Fibroblast of villous mesenchyme (primary cell): ENCODE results near the gene TTF2. TPM values are rescaled to one million over a fixed set of nuclear protein-coding genes. Genes with fewer than 3 reads are reported as not detected.
"Not testable (repeated sequence)": the region's sequence is repeated elsewhere in the genome, so short reads cannot be mapped to it uniquely, and the experiment has no call there.

Experiments used
- DNase-seq: peaks from one replicate; pipeline ENCODE4 v3.0.0-alpha.2; 2010; ENCODE audit warnings: low read depth
- H3K4me3 ChIP-seq: 2 replicates; pipeline ENCODE4 v1.5.1; 2011; ENCODE audit warnings: low read depth, mild to moderate bottlenecking, low read length
- total RNA-seq: library from RNA; depleted of rRNA; stranded (reverse); fragments of >200 nt; gene quantifications from 2 replicates; pipeline ENCODE4 v1.2.3, GENCODE V29; 2012
- TF ChIP-seq, protein P1 (sequence below): IDR thresholded peaks from 2 replicates; pipeline ENCODE4 v1.5.1; 2012; ENCODE audit warnings: low read depth, mild to moderate bottlenecking, low read length; ENCODE audit not compliant: insufficient read depth

Gene TTF2
- total RNA-seq, 1 donor: 21.2 TPM

DNA sequence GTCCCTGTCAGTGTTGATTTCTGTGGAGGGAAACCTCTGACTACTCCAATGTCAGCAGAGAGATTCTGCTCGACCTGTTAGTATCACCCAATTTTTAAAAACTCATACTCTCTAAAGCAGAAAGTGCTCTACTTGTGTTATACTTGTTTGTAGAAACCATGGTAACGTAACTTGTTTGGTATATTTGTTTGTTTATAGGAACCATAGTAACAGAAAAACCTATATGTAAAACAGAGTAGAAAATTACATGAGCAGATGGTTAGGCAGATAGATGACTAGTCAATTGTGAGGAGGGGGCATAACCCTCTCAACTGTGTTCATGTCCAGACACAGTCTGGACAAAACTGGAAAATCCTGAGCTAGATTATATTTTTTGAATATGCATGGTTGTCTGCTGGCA, 54.8 kb downstream of the TTF2 start:
- no peak overlapping the region for H3K4me3 ChIP-seq
- TF ChIP-seq, protein P1, sequence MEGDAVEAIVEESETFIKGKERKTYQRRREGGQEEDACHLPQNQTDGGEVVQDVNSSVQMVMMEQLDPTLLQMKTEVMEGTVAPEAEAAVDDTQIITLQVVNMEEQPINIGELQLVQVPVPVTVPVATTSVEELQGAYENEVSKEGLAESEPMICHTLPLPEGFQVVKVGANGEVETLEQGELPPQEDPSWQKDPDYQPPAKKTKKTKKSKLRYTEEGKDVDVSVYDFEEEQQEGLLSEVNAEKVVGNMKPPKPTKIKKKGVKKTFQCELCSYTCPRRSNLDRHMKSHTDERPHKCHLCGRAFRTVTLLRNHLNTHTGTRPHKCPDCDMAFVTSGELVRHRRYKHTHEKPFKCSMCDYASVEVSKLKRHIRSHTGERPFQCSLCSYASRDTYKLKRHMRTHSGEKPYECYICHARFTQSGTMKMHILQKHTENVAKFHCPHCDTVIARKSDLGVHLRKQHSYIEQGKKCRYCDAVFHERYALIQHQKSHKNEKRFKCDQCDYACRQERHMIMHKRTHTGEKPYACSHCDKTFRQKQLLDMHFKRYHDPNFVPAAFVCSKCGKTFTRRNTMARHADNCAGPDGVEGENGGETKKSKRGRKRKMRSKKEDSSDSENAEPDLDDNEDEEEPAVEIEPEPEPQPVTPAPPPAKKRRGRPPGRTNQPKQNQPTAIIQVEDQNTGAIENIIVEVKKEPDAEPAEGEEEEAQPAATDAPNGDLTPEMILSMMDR: no peak
- no peak for DNase-seq

DNA sequence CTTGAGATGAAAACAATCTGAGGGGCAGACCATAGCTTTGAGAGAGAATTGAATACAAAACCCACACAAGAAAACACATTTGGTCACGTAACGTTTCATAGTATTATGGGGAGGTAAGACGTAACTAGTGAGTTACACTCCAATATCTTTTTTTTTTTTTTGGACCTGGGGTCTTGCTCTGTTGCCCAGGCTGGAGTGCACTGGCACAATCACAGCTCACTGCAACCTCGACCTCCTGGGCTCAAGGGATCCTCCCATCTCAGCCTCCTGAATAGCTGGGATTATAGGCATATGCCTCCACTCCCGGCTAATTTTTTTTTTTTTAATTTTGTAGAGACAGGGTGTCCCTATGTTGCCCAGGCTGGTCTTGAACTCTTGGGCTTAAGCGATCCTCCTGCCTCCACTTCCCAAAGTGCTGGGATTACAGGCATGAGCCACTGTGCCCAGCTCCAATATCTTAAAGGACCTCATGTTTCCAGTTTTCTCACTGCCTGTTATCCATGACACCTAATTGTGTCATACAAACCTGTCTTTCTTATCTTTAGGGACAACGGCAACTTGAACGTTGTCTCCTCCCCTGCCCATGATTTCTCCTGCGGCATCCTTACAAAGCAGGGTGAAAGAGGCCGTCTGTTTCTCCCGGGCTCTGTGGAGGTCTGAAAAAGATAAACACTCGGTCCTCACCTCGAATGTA, 56.1 kb downstream of the TTF2 start:
- DNase-seq: no peak
- TF ChIP-seq, protein P1: no peak

DNA sequence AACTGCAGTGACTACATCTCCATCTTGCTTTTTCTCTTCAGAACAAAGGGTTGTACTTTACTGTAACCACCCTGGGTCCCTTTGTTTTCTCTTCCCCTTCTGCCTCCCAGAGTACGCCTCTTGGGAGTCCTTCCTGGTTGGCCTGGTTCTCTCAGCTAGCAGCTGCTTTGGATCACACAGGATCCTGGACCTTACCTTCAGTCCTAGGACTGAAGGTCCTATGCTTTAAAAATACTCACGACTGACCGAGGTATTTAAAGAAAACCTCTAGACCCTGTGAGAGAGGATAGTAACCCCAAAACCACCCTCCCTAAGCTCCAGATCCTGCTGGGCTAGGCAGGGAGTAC, 56.6 kb downstream of the TTF2 start:
- H3K4me3 ChIP-seq: no peak overlapping the region
- no peak for DNase-seq
- TF ChIP-seq, protein P1: no peak

More for the DNA sequence above, 56.1 kb downstream of the TTF2 start:
- no peak overlapping the region for H3K4me3 ChIP-seq

GRCh38 chr1:117117697-117118096, 57.6 kb downstream of the TTF2 start:
- H3K4me3 ChIP-seq: no peak overlapping the region
- DNase-seq: no peak
- TF ChIP-seq, protein P1: no peak

- no peak overlapping the region for H3K4me3 ChIP-seq
- DNase-seq: no peak
- TF ChIP-seq, protein P1: no peak
These were observed 58.0 kb downstream of the TTF2 start for GRCh38 chr1:117118137-117118536.

- DNase-seq, H3K4me3 ChIP-seq: not testable (repeated sequence)
These were observed 59.0 kb downstream of the TTF2 start for GRCh38 chr1:117119144-117119543.

DNA sequence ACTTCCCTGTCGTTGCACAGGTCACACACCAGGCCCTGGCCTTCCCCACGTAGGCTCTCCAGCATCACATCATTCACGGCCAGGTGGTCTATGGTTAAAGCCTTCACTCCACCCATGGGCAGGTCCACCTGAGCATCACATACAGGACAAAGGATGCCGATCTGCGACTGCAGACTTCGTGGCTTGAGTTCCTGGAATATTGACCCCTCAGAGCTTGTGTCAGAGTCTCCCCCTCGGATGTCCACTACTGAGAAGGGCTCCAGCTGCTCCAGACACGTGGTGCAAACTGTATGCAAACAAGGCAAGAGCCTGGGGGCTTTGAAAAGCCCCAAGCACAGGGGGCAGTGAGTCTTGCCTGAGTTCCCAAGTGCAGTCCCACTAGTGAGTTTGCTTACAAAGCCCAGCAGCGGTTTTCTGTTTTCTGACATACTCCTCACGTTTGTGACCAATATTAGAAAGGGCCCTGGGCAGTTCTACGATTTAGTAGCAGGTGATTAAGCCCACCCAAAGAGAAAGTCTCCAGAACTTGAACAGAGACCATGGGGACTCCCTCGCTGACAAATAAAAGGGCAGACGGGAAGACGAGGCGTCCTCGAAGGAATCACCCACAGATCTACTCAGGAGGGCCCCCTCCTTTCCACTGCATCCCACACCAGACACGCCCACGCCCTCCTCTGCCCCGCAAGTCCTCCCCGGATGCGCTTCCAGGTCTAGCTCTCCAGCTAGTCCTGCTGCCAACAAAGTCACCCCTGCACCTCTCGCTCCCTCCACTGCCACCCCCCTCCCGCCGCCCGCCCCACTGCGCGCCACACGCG, 60.9 kb downstream of the TTF2 start:
- TF ChIP-seq, protein P1: no peak
- no peak for DNase-seq
- peak overlapping the region; percentile 81 for H3K4me3 ChIP-seq
